ENCODE data around the gene VPS52.

DNA sequence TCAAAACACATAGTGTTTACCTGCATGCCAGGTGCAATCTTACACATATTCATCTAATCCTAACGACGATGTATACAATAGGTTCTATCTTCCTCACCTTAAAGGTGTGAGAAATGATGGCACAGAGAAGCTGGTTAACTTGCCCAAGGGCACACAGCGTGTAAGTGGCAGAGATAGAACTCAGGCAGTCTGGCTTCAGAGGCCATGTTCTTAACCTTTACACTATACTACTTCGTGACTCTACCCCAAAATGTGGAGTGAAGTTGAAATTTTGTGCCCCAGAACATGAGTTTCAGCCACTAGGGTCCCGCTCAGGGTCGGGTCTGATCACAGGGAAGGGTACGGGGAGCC, 584 bp downstream of the VPS52 start:
- TF ChIP-seq, protein P1, sequence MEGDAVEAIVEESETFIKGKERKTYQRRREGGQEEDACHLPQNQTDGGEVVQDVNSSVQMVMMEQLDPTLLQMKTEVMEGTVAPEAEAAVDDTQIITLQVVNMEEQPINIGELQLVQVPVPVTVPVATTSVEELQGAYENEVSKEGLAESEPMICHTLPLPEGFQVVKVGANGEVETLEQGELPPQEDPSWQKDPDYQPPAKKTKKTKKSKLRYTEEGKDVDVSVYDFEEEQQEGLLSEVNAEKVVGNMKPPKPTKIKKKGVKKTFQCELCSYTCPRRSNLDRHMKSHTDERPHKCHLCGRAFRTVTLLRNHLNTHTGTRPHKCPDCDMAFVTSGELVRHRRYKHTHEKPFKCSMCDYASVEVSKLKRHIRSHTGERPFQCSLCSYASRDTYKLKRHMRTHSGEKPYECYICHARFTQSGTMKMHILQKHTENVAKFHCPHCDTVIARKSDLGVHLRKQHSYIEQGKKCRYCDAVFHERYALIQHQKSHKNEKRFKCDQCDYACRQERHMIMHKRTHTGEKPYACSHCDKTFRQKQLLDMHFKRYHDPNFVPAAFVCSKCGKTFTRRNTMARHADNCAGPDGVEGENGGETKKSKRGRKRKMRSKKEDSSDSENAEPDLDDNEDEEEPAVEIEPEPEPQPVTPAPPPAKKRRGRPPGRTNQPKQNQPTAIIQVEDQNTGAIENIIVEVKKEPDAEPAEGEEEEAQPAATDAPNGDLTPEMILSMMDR (IDR thresholded peaks at IDR 0.05; ENCODE audit: low read depth, low read length) = no peak
- TF ChIP-seq, protein P2, sequence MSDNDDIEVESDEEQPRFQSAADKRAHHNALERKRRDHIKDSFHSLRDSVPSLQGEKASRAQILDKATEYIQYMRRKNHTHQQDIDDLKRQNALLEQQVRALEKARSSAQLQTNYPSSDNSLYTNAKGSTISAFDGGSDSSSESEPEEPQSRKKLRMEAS (IDR thresholded peaks at IDR 0.05; ENCODE audit: low read depth, low read length) = no peak
- no peak for TF ChIP-seq POLR2A (IDR thresholded peaks at IDR 0.05; ENCODE audit: extremely low read depth, insufficient read length)
- no peak; the same call in 1 of the 2 replicates for TF ChIP-seq MYC (IDR thresholded peaks at IDR 0.05; ENCODE audit: low read depth, low read length)
